C4-2B (cell line): Measurements from ENCODE around the gene SERTAD4.

Source experiments
- CTCF ChIP-seq: fragments of 450-650 bp; conservative IDR thresholded peaks from 2 replicates; pipeline ENCODE4 v1.5.1; 2017; ENCODE audit warnings: mild to moderate bottlenecking
- ZFX ChIP-seq: fragments of 450-650 bp; IDR thresholded peaks from 2 replicates; pipeline ENCODE4 v1.6.1; 2017

DNA sequence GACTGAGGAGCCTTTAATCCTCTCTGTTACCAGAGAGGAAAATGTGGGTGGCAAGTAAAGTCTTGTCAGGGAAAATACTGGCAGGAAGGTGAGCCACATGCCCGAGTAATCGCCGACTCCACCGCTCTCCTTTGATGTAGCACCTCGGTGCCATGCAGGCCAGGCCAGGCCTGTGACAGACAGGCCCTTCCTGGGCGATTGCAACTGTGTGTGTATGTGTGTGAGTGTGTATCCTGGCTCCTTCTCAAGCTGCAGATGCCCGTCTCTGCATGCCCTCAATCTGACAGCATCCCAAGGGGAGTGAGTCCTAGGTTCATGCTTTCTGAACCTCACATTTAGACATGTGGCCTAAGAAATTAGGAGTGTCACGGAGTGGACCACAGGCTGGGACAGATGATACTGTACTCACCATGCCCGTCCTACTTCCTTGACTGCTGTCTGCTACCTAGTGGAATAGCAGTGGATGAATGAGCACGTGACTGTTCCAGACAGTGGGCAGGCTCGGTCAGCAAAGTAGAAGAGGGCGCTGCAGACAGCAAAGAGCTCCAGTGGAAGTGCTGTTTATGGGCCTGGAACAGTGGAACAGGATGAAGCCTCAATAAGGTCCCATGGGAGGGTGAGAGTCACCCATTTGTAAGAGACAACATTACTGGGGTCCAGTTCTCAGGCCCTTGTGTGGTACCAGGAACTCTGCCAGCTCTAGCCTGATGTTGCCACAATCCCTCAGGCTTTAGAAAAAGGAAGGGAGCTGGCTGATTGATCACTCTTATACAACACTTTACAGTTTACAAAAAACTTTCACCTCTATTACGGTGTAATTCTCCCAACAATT lies 25.3 kb downstream of the SERTAD4 start:
- TF ChIP-seq CTCF (no peak), ZFX (no peak)
